OCI-LY1 (cell line): ENCODE results near the gene RYR1.

ENCODE experiments used
- H2AFZ ChIP-seq: fragments of 200-600 bp; sonication (generic), shearing (Covaris generic); 2 replicates; pipeline ENCODE4 v1.6.0; 2014; ENCODE audit warnings: antibody characterized with exemption, mild to moderate bottlenecking, low read length
- H3F3A ChIP-seq: fragments of 200-600 bp; sonication (generic), shearing (Covaris generic); 2 replicates; pipeline ENCODE4 v1.6.0; 2014; ENCODE audit warnings: mild to moderate bottlenecking, antibody characterized with exemption, low read length, moderate library complexity; ENCODE audit not compliant: insufficient read depth
- H3K27ac ChIP-seq: fragments of 200-600 bp; sonication (generic); 2 replicates; pipeline ENCODE4 v1.5.1; 2014; ENCODE audit warnings: low read length, mixed run types, mild to moderate bottlenecking, low read depth; ENCODE audit not compliant: poor library complexity, severe bottlenecking
- H3K27me3 ChIP-seq: fragments of 200-600 bp; sonication (generic); 2 replicates; pipeline ENCODE4 v1.6.0; 2014; ENCODE audit warnings: antibody characterized with exemption, mild to moderate bottlenecking, low read length, moderate library complexity; ENCODE audit not compliant: insufficient read depth
- H3K36me3 ChIP-seq: fragments of 200-600 bp; sonication (generic); 2 replicates; pipeline ENCODE4 v1.6.1; 2014; ENCODE audit warnings: mild to moderate bottlenecking, antibody characterized with exemption, low read length, moderate library complexity, mixed read lengths; ENCODE audit not compliant: insufficient read depth
- H3K4me1 ChIP-seq: fragments of 200-600 bp; sonication (generic); 2 replicates; pipeline ENCODE4 v1.5.1; 2014; ENCODE audit warnings: mild to moderate bottlenecking, low read length, moderate library complexity; ENCODE audit not compliant: insufficient read depth, severe bottlenecking
- H3K4me2 ChIP-seq: fragments of 200-600 bp; sonication (generic), shearing (Covaris generic); 2 replicates; pipeline ENCODE4 v1.6.1; 2014; ENCODE audit warnings: low read length
- H3K4me3 ChIP-seq: fragments of 200-600 bp; sonication (generic); 2 replicates; pipeline ENCODE4 v1.5.1; 2014; ENCODE audit warnings: low read length, low read depth, mild to moderate bottlenecking, mixed read lengths; ENCODE audit not compliant: poor library complexity, severe bottlenecking
- H3K79me2 ChIP-seq: fragments of 200-600 bp; shearing (Covaris generic); 2 replicates; pipeline ENCODE4 v1.6.1; 2016; ENCODE audit warnings: mixed run types, low read length, mixed read lengths; ENCODE audit not compliant: insufficient read depth
- H3K9ac ChIP-seq: fragments of 200-600 bp; sonication (generic), shearing (Covaris generic); 2 replicates; pipeline ENCODE4 v1.6.1; 2014; ENCODE audit warnings: mild to moderate bottlenecking, low read length, mixed read lengths
- H3K9me2 ChIP-seq: fragments of 200-600 bp; sonication (generic), shearing (Covaris generic); 2 replicates; pipeline ENCODE4 v1.6.1; 2014; ENCODE audit warnings: low read depth, mild to moderate bottlenecking, low read length, mixed read lengths
- H3K9me3 ChIP-seq: fragments of 200-600 bp; shearing (Covaris generic); 2 replicates; pipeline ENCODE4 v1.6.1; 2014; ENCODE audit warnings: low read length, mixed read lengths
- H4K20me1 ChIP-seq: fragments of 200-600 bp; sonication (generic), shearing (Covaris generic); 2 replicates; pipeline ENCODE4 v1.6.0; 2016; ENCODE audit warnings: mild to moderate bottlenecking, low read length; ENCODE audit not compliant: insufficient read depth
- EZH2 ChIP-seq: fragments of 200-600 bp; sonication (generic), shearing (Covaris generic); IDR thresholded peaks from 2 replicates; pipeline ENCODE4 v1.8.0; 2017; ENCODE audit warnings: borderline replicate concordance, mixed run types, mild to moderate bottlenecking, antibody characterized with exemption, low read length, moderate library complexity, mixed read lengths
- TF ChIP-seq, protein P1 (sequence below): fragments of 200-600 bp; sonication (generic), shearing (Covaris generic); IDR thresholded peaks from 2 replicates; pipeline ENCODE4 v1.5.1; 2017; ENCODE audit warnings: mild to moderate bottlenecking, antibody characterized with exemption, low read length, moderate library complexity, mixed read lengths

RYR1 gene

DNA sequence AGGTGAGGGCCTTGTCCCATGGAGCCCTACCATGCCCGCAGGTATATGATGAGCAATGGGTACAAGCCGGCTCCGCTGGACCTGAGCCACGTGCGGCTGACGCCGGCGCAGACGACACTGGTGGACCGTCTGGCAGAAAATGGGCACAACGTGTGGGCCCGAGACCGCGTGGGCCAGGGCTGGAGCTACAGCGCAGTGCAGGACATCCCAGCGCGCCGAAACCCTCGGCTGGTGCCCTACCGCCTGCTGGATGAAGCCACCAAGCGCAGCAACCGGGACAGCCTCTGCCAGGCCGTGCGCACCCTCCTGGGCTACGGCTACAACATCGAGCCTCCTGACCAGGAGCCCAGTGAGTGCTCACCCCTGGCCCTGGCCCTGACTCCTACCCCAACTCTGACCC is 32.6 kb downstream of the RYR1 start:
- H3K9ac ChIP-seq, result no peak overlapping the region
- no peak overlapping the region for H3K4me2 ChIP-seq
- no peaks in the 10 kb centered on the region for H4K20me1 ChIP-seq
- H3K79me2 ChIP-seq, result no peaks in the 10 kb centered on the region
- no peaks in the 10 kb centered on the region; the same call in 1 of the 2 replicates for H3K27me3 ChIP-seq
- no peaks in the 10 kb centered on the region for H3K4me1 ChIP-seq
- no peaks in the 10 kb centered on the region for H3K9me2 ChIP-seq
- H2AFZ ChIP-seq, result no peak overlapping the region
- no peaks in the 10 kb centered on the region for H3K9me3 ChIP-seq
- H3K4me3 ChIP-seq, result no peak overlapping the region
- no peaks in the 10 kb centered on the region for H3K36me3 ChIP-seq
- H3K27ac ChIP-seq, result no peak overlapping the region
- TF ChIP-seq, protein P1, sequence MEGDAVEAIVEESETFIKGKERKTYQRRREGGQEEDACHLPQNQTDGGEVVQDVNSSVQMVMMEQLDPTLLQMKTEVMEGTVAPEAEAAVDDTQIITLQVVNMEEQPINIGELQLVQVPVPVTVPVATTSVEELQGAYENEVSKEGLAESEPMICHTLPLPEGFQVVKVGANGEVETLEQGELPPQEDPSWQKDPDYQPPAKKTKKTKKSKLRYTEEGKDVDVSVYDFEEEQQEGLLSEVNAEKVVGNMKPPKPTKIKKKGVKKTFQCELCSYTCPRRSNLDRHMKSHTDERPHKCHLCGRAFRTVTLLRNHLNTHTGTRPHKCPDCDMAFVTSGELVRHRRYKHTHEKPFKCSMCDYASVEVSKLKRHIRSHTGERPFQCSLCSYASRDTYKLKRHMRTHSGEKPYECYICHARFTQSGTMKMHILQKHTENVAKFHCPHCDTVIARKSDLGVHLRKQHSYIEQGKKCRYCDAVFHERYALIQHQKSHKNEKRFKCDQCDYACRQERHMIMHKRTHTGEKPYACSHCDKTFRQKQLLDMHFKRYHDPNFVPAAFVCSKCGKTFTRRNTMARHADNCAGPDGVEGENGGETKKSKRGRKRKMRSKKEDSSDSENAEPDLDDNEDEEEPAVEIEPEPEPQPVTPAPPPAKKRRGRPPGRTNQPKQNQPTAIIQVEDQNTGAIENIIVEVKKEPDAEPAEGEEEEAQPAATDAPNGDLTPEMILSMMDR, result no peak
- no peak for TF ChIP-seq EZH2
- H3F3A ChIP-seq, result no peaks in the 10 kb centered on the region

GRCh38 chr19:38467541-38468525 is 34.3 kb downstream of the RYR1 start:
- no peaks in the 10 kb centered on the region for H3K36me3 ChIP-seq
- no peak for TF ChIP-seq EZH2
- TF ChIP-seq, protein P1, result no peak

DNA sequence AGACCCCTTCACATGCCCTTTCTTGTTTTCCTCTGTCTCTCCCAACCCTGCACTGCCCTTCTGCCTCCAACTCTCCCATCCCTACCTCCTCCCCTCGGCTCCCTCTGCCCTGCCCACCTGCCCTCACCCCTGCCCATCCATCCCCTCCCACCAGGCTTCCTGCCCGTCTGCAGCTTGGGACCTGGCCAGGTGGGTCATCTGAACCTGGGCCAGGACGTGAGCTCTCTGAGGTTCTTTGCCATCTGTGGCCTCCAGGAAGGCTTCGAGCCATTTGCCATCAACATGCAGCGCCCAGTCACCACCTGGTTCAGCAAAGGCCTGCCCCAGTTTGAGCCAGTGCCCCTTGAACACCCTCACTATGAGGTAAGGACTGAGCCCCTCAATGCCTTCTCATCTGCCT is 35.7 kb downstream of the RYR1 start:
- Histone ChIP-seq H3K79me2 (no peaks in the 10 kb centered on the region), H3F3A (no peaks in the 10 kb centered on the region), H3K27me3 (no peaks in the 10 kb centered on the region), H3K9ac (no peak overlapping the region), H3K4me2 (no peak overlapping the region), H3K9me3 (no peaks in the 10 kb centered on the region), H3K27ac (no peak overlapping the region), H4K20me1 (no peaks in the 10 kb centered on the region), H3K4me3 (no peak overlapping the region), H2AFZ (no peak overlapping the region), H3K36me3 (no peaks in the 10 kb centered on the region), H3K9me2 (no peaks in the 10 kb centered on the region), H3K4me1 (no peaks in the 10 kb centered on the region)
- no peak for TF ChIP-seq EZH2
- TF ChIP-seq, protein P1, result no peak

More at GRCh38 chr19:38467541-38468525, 34.3 kb downstream of the RYR1 start:
- Histone ChIP-seq H3K4me1 (no peaks in the 10 kb centered on the region), H3F3A (no peaks in the 10 kb centered on the region), H3K4me3 (no peak overlapping the region), H3K9me2 (no peaks in the 10 kb centered on the region), H3K27ac (no peak overlapping the region), H3K4me2 (no peak overlapping the region), H3K79me2 (no peaks in the 10 kb centered on the region), H2AFZ (no peak overlapping the region), H4K20me1 (no peaks in the 10 kb centered on the region), H3K27me3 (no peaks in the 10 kb centered on the region), H3K9me3 (no peaks in the 10 kb centered on the region), H3K9ac (no peak overlapping the region)
